ENCODE data around the gene SPTLC2.

DNA sequence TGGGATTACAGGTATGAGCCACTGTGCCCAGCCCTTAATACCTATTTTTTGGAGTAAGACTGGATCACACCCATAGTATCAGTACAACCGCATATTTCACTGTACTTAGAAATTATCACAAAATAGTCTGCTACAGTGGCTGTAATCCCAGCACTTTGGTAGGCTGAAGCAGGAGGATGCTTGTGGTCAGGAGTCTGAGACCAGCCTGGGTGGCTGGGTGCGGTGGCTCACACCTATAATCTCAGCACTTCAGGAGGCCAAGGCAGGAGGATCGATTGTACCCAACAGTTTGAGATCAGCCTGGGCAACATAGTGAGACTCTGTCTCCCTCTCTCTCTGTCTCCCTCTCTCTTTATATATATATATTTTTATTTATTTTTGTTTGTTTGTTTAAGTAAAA, 5.9 kb downstream of the SPTLC2 start:
- TF ChIP-seq, protein P1, sequence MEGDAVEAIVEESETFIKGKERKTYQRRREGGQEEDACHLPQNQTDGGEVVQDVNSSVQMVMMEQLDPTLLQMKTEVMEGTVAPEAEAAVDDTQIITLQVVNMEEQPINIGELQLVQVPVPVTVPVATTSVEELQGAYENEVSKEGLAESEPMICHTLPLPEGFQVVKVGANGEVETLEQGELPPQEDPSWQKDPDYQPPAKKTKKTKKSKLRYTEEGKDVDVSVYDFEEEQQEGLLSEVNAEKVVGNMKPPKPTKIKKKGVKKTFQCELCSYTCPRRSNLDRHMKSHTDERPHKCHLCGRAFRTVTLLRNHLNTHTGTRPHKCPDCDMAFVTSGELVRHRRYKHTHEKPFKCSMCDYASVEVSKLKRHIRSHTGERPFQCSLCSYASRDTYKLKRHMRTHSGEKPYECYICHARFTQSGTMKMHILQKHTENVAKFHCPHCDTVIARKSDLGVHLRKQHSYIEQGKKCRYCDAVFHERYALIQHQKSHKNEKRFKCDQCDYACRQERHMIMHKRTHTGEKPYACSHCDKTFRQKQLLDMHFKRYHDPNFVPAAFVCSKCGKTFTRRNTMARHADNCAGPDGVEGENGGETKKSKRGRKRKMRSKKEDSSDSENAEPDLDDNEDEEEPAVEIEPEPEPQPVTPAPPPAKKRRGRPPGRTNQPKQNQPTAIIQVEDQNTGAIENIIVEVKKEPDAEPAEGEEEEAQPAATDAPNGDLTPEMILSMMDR (IDR thresholded peaks at IDR 0.05), result no peak
- TF ChIP-seq POLR2AphosphoS5 (IDR thresholded peaks at IDR 0.05), result no peak
- TF ChIP-seq EP300 (IDR thresholded peaks at IDR 0.05), result no peak

Data from suprapubic skin (tissue), 4 donors.